NT2/D1 (cell line): ENCODE results near the gene TBX4.
"Not testable (repeated sequence)": the region's sequence is repeated elsewhere in the genome, so short reads cannot be mapped to it uniquely, and the experiment has no call there.

ENCODE experiments used
- DNase-seq: peaks from one replicate; pipeline ENCODE4 v3.0.0-alpha.2; 2011; ENCODE audit warnings: low read depth, low spot score
- H3K27me3 ChIP-seq: 2 replicates; pipeline ENCODE4 v1.6.0; 2011; ENCODE audit warnings: mild to moderate bottlenecking; ENCODE audit not compliant: insufficient read length, insufficient read depth
- H3K36me3 ChIP-seq: 2 replicates; pipeline ENCODE4 v1.6.1; 2011; ENCODE audit warnings: mild to moderate bottlenecking, low read length, mixed read lengths; ENCODE audit not compliant: insufficient read depth, insufficient read length
- H3K4me1 ChIP-seq: 2 replicates; pipeline ENCODE4 v1.5.1; 2011; ENCODE audit not compliant: insufficient read depth, insufficient read length
- H3K4me3 ChIP-seq: 2 replicates; pipeline ENCODE4 v1.5.1; 2011; ENCODE audit warnings: low read depth; ENCODE audit not compliant: insufficient read length
- H3K9ac ChIP-seq: 2 replicates; pipeline ENCODE4 v1.6.0; 2011; ENCODE audit warnings: low read depth; ENCODE audit not compliant: insufficient read length
- H3K9me3 ChIP-seq: 2 replicates; pipeline ENCODE4 v1.5.1; 2011; ENCODE audit warnings: mild to moderate bottlenecking, low read length; ENCODE audit not compliant: insufficient read depth
- SUZ12 ChIP-seq: IDR thresholded peaks from 2 replicates; pipeline ENCODE4 v1.6.1; 2011; ENCODE audit not compliant: insufficient read length, insufficient read depth; ENCODE audit errors: extremely low read depth
- YY1 ChIP-seq: IDR thresholded peaks from 2 replicates; pipeline ENCODE4 v1.6.1; 2011; ENCODE audit not compliant: insufficient read length, insufficient read depth
- ZNF274 ChIP-seq: IDR thresholded peaks from 2 replicates; pipeline ENCODE4 v1.6.1; 2011; ENCODE audit warnings: mild to moderate bottlenecking, low read depth, low read length

Gene TBX4

GRCh38 chr17:61426482-61427304 lies 25.5 kb upstream of the TBX4 start:
- Histone ChIP-seq H3K4me3 (no peak overlapping the region), H3K27me3 (no peaks in the 10 kb centered on the region), H3K36me3 (no peaks in the 10 kb centered on the region), H3K4me1 (peaks cover 5% of the 10 kb centered on the region), H3K9ac (no peak overlapping the region), H3K9me3 (no peaks in the 10 kb centered on the region)
- no peak for DNase-seq
- no peak for TF ChIP-seq SUZ12
- TF ChIP-seq ZNF274, result no peak
- TF ChIP-seq YY1, result no peak

DNA sequence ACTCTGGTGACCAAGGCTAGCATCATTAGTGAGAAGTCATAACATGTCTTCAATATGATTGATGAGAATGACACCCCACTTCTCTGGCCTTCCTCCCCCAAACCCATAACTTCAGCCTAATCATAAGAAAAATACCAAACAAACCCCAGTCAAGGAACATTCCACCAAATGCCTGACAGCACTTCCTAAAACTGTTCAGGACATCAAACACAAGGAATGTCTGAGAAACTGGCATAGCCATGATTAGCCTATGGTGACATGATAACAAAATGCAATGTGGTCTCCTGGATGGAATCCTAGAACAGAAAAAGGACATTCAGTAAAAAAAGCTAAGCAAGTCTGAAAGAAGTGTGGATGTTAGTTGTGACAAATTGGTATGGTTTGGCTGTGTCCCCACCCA lies 24.7 kb upstream of the TBX4 start:
- H3K4me3 ChIP-seq, result no peak overlapping the region
- H3K36me3 ChIP-seq, result no peaks in the 10 kb centered on the region
- no peaks in the 10 kb centered on the region for H3K9me3 ChIP-seq
- H3K27me3 ChIP-seq, result no peaks in the 10 kb centered on the region
- DNase-seq, result no peak
- H3K9ac ChIP-seq, result no peak overlapping the region
- TF ChIP-seq ZNF274 (no peak), YY1 (no peak), SUZ12 (no peak)
- peaks cover 5% of the 10 kb centered on the region for H3K4me1 ChIP-seq

DNA sequence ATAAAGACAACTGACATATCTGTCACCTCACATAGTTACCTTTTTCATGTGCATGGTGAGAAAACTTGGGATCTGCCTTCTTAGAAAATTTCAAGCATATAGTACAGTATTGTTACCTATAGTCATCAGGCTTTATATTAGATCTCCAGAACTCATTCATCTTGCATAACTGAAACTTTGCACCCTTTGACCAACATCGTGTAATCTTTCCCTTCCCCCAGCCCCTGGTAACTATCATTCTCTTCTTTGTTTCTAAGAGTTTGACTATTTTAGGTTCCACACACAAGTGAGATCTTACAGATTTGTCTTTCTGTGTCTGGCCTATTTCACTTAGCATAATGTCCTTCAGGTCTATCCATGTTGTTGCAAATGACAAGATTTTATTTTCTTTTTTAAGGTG lies 22.9 kb upstream of the TBX4 start:
- H3K36me3 ChIP-seq, result no peaks in the 10 kb centered on the region

GRCh38 chr17:61429831-61430230 lies 22.4 kb upstream of the TBX4 start:
- not testable (repeated sequence) for H3K4me1 ChIP-seq, H3K27me3 ChIP-seq, H3K9ac ChIP-seq, DNase-seq, H3K36me3 ChIP-seq, H3K9me3 ChIP-seq, H3K4me3 ChIP-seq

More for the DNA sequence above, 22.9 kb upstream of the TBX4 start:
- TF ChIP-seq SUZ12, result no peak
- no peak for TF ChIP-seq YY1
- no peak for TF ChIP-seq ZNF274
- DNase-seq, result no peak
- no peak overlapping the region for H3K4me3 ChIP-seq
- H3K4me1 ChIP-seq, result peaks cover 5% of the 10 kb centered on the region
- no peaks in the 10 kb centered on the region for H3K27me3 ChIP-seq
- H3K9ac ChIP-seq, result no peak overlapping the region
- no peaks in the 10 kb centered on the region for H3K9me3 ChIP-seq

DNA sequence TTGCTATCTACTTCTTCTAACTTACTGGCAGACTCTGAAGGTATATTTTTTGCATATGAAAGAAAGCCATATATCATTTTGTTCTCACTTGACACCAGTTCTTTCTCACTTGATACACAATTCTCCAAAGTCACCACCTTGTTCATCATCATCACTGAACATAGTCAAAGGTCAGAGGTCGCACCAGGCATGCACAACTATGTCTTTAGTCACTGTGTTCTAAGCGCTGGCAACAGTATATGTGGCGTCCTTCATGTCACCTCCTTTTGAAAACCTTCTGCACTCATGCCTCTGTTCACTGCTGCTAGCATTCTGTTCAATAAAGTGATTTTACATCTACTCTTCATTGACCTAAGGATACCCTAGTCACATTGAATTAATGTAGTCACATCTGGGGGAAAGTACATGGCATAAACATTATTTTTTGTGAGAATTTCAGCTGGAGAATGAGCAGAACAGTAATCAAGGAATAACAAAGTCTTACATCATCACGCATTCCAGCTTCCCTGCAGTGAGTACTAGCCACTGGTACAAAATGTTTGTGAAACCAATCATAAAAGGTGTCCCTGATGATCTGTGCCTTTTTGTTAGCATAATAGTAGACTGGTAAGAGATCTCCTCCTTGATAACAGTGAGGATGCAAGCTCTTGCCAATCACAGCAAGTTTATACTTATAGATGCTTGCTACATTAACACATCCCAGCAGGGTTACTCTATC lies 20.5 kb upstream of the TBX4 start:
- no peaks in the 10 kb centered on the region for H3K4me1 ChIP-seq
- TF ChIP-seq SUZ12, result no peak
- no peak for DNase-seq
- H3K9ac ChIP-seq, result no peak overlapping the region
- no peak overlapping the region for H3K4me3 ChIP-seq
- no peaks in the 10 kb centered on the region for H3K36me3 ChIP-seq
- H3K27me3 ChIP-seq, result no peaks in the 10 kb centered on the region
- no peaks in the 10 kb centered on the region for H3K9me3 ChIP-seq

- TF ChIP-seq ZNF274, result no peak
- no peak for TF ChIP-seq YY1
- no peak for TF ChIP-seq SUZ12
- H3K36me3 ChIP-seq, result no peaks in the 10 kb centered on the region
- no peaks in the 10 kb centered on the region for H3K27me3 ChIP-seq
- no peak for DNase-seq
- no peak overlapping the region for H3K4me3 ChIP-seq
- H3K4me1 ChIP-seq, result no peaks in the 10 kb centered on the region
- peaks cover 8% of the 10 kb centered on the region; the same call in 1 of the 2 replicates for H3K9me3 ChIP-seq
- no peak overlapping the region for H3K9ac ChIP-seq
Measured at GRCh38 chr17:61436273-61436672, 15.9 kb upstream of the TBX4 start.

DNA sequence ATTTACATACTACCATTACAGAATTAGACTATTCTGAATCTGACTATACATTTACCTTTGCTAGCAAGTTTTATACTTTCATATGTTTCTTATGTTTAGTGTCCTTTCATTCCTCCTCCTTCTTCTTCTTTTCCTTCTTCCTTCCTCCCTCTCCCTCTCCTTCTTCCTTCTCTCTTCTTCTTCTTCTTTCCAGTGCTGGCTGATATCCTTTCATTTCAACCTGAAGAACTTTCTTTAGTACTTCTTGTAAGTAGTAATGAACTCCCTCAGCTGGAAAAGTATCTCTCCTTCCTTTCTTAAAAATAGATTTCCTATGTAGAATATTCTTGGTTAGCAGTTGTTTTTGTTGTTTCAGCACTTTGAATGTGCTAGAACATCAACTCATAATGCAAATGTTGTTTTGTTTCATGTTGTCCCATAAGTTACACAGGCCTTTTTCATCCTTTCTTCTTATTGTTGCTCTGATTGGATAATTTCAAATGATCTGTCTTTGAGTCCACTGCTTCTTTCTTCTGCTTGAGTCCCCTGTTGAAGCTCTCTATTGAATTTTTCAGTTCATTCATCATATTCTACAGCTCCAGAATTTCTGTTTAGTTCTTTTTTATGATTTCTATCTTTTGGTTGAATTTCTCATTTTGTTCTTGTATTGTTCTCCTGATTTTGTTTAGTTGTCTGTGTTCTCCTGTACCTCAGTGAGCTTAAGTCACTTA lies 15.1 kb upstream of the TBX4 start:
- Histone ChIP-seq H3K9ac (no peak overlapping the region), H3K36me3 (no peaks in the 10 kb centered on the region), H3K4me3 (no peak overlapping the region), H3K4me1 (no peaks in the 10 kb centered on the region), H3K9me3 (peaks cover 8% of the 10 kb centered on the region; the same call in 1 of the 2 replicates), H3K27me3 (no peaks in the 10 kb centered on the region)
- no peak for TF ChIP-seq SUZ12
- no peak for TF ChIP-seq YY1
- no peak for TF ChIP-seq ZNF274
- no peak for DNase-seq
